GM10266 (cell line): ENCODE measurements around the gene RBP5.

Experiments
- DNase-seq: peaks from one replicate; pipeline ENCODE4 v3.0.0; 2012; ENCODE audit errors: extremely low spot score
- CTCF ChIP-seq: IDR thresholded peaks from 2 replicates; pipeline ENCODE4 v1.5.1; 2012; ENCODE audit warnings: mild to moderate bottlenecking, low read depth; ENCODE audit not compliant: control insufficient read depth, insufficient read depth; ENCODE audit errors: missing control alignments

RBP5 gene

GRCh38 chr12:7130701-7131501, 2.2 kb upstream of the RBP5 start:
- no peak for TF ChIP-seq CTCF
- peak; percentile 53 for DNase-seq

GRCh38 chr12:7129872-7130691, 1.4 kb upstream of the RBP5 start, which contains the start of gene CLSTN3:
Gene CLSTN3, plus strand, starts transcription at chr12:7130371. Its CDS starts 278 bp downstream, at chr12:7130649.
- peak; percentile 97 for DNase-seq
- no peak for TF ChIP-seq CTCF

- no peak for DNase-seq
- TF ChIP-seq CTCF: no peak
Measured at GRCh38 chr12:7129287-7129871, 690 bp upstream of the RBP5 start.

- DNase-seq: no peak
- no peak for TF ChIP-seq CTCF
Measured at GRCh38 chr12:7127916-7128626, 618 bp downstream of the RBP5 start.

GRCh38 chr12:7125632-7126227, 3.0 kb downstream of the RBP5 start:
- TF ChIP-seq CTCF: no peak
- DNase-seq: no peak

GRCh38 chr12:7123806-7124522, 4.7 kb downstream of the RBP5 start:
- no peak for TF ChIP-seq CTCF
- no peak for DNase-seq
